B cell (primary cell): ENCODE results near the gene ATG7. TPM values are rescaled to one million over a fixed set of nuclear protein-coding genes. Genes with fewer than 3 reads are reported as not detected.

Experiments used
- ATAC-seq: fragments of 200-7000 bp; cut with Tn5 transposase; one replicate; pipeline ENCODE4 v1.10.0; 2021; ENCODE audit warnings: low read depth, mild to moderate bottlenecking, moderate number of reproducible peaks, moderate library complexity
- CTCF ChIA-PET: fragments of 350-600 bp; sonication (Branson Sonifier 250); formaldehyde crosslinking; loops from one replicate; lab custom pipeline; 2021; ENCODE audit warnings: antibody characterized with exemption, inconsistent platforms; lab: Charles Lee
- POLR2A ChIA-PET: fragments of 350-600 bp; sonication (Branson Sonifier 250); formaldehyde crosslinking; loops from one replicate; lab custom pipeline; 2021; ENCODE audit warnings: antibody characterized with exemption; lab: Charles Lee
- DNase-seq: peaks from one replicate; pipeline ENCODE4 v3.0.0; 2013
- H2AFZ ChIP-seq: 2 replicates; pipeline ENCODE4 v1.6.1; 2012; ENCODE audit warnings: mild to moderate bottlenecking, low read depth, low read length; ENCODE audit not compliant: insufficient read depth, poor library complexity, severe bottlenecking
- H3K27ac ChIP-seq, 2 donors: 1 replicate in 1 of 2; 2 replicates in 1 of 2; pipeline ENCODE4 v1.5.1; 2012 to 2013; ENCODE audit warnings: low read length in 2 of 2, mild to moderate bottlenecking in 2 of 2, moderate library complexity in 1 of 2
- H3K27me3 ChIP-seq, 4 experiments: fragments of 200-600 bp in 1 of 4; sonication (generic) in 1 of 4; replicated peaks in 1 of 4; 1 replicate in 2 of 4; 2 replicates in 2 of 4; pipeline versions ENCODE4 v1.6.1 to v1.7.0; 2013 to 2016; ENCODE audit warnings: low read length in 3 of 4, mild to moderate bottlenecking in 2 of 4, mixed read lengths in 1 of 4, moderate library complexity in 1 of 4; ENCODE audit not compliant: insufficient read depth in 4 of 4, control insufficient read depth in 3 of 4; ENCODE audit errors: control extremely low read depth in 1 of 4
- H3K36me3 ChIP-seq, 2 experiments: replicated peaks in 1 of 2; 1 replicate in 1 of 2; 2 replicates in 1 of 2; pipeline versions ENCODE4 v1.6.1 to v1.7.1; 2013; ENCODE audit warnings: low read length in 1 of 2; ENCODE audit not compliant: insufficient read depth in 2 of 2, control insufficient read depth in 1 of 2; ENCODE audit errors: control extremely low read depth in 1 of 2, extremely low read depth in 1 of 2
- H3K4me1 ChIP-seq, 2 donors: fragments of 200-600 bp in 1 of 2; sonication (generic) in 1 of 2; 1 replicate in 1 of 2; 2 replicates in 1 of 2; pipeline versions ENCODE4 v1.5.1 to v1.6.1; 2013 to 2017; ENCODE audit warnings: low read length in 2 of 2; ENCODE audit not compliant: control insufficient read depth in 2 of 2, insufficient read depth in 2 of 2
- H3K4me2 ChIP-seq: replicated peaks from 2 replicates; pipeline ENCODE3; 2012; ENCODE audit warnings: mild to moderate bottlenecking, low read depth, low read length; ENCODE audit not compliant: poor library complexity, severe bottlenecking
- H3K4me3 ChIP-seq, 5 experiments: fragments of 200-600 bp in 1 of 5; sonication (generic) in 1 of 5; 1 replicate in 3 of 5; 2 replicates in 2 of 5; pipeline versions ENCODE4 v1.5.1 to v1.7.0; 2011 to 2016; ENCODE audit warnings: low read length in 4 of 5, mild to moderate bottlenecking in 4 of 5, low read depth in 2 of 5, control low read depth in 1 of 5, moderate library complexity in 1 of 5; ENCODE audit not compliant: insufficient read depth in 1 of 5; ENCODE audit errors: control extremely low read depth in 1 of 5, extremely low read depth in 1 of 5
- H3K79me2 ChIP-seq: fragments of 200-600 bp; sonication (generic); one replicate; pipeline ENCODE4 v1.6.0; 2016; ENCODE audit warnings: low read length; ENCODE audit not compliant: control insufficient read depth, insufficient read depth
- H3K9ac ChIP-seq: fragments of 200-600 bp; sonication (generic); 2 replicates; pipeline ENCODE4 v1.6.1; 2017; ENCODE audit warnings: mild to moderate bottlenecking, low read length, moderate library complexity
- H3K9me3 ChIP-seq, 3 donors: one replicate each; pipeline versions ENCODE4 v1.6.1 to v1.7.1; 2013; ENCODE audit warnings: low read length in 2 of 3; ENCODE audit not compliant: control insufficient read depth in 2 of 3, insufficient read depth in 1 of 3; ENCODE audit errors: control extremely low read depth in 1 of 3
- H4K20me1 ChIP-seq: 2 replicates; pipeline ENCODE4 v1.6.0; 2012; ENCODE audit warnings: mild to moderate bottlenecking, low read length; ENCODE audit not compliant: insufficient read depth, control insufficient read depth, poor library complexity, severe bottlenecking
- H3K27ac Mint-ChIP-seq: one replicate; pipeline ENCODE4 v1.8.0; 2021; ENCODE audit warnings: mixed read lengths
- H3K27me3 Mint-ChIP-seq: one replicate; pipeline ENCODE4 v1.8.0; 2021; ENCODE audit warnings: mixed read lengths
- H3K4me1 Mint-ChIP-seq: one replicate; pipeline ENCODE4 v1.8.0; 2021; ENCODE audit warnings: mixed read lengths
- H3K4me3 Mint-ChIP-seq: one replicate; pipeline ENCODE4 v1.8.0; 2021; ENCODE audit warnings: mixed read lengths
- H3K9me3 Mint-ChIP-seq: one replicate; pipeline ENCODE4 v1.8.0; 2022; ENCODE audit warnings: mixed read lengths; ENCODE audit not compliant: insufficient read depth
- CTCF ChIP-seq: fragments of 200-600 bp; IDR thresholded peaks from one replicate; pipeline ENCODE4 v1.8.0; 2022; ENCODE audit warnings: antibody characterized with exemption, mild to moderate bottlenecking
- EZH2 ChIP-seq: IDR thresholded peaks from 2 replicates; pipeline ENCODE4 v1.6.1; 2012; ENCODE audit warnings: borderline replicate concordance, low read depth, mild to moderate bottlenecking, moderate library complexity, low read length; ENCODE audit not compliant: insufficient read depth, poor library complexity, severe bottlenecking
- WGBS: methylation state at CpG from one replicate; pipeline ENCODE4 v1.1.5; 2013; ENCODE audit warnings: missing lambda C conversion rate; ENCODE audit not compliant: insufficient coverage; 5-methylcytosine and 5-hydroxymethylcytosine counted together
- intact Hi-C: fragments of 100-400 bp; cut with micrococcal nuclease; formaldehyde crosslinking; loops from one replicate; pipeline ENCODE4 v1.10.0; 2022
- polyA plus RNA-seq: library from polyadenylated mRNA; depleted of rRNA; stranded (reverse); fragments of >200 nt; gene quantifications from 2 replicates; pipeline ENCODE4 v1.2.3, GENCODE V29; 2012
- total RNA-seq, 2 donors: library from RNA; stranded (reverse); fragments of 120-200 nt in 1 of 2; gene quantifications; 1 replicate in 1 of 2; 2 replicates in 1 of 2; pipeline versions ENCODE4 v1.2.3 to v1.2.4, GENCODE V29; 2013 to 2022

The ATG7 gene
- total and polyA plus RNA-seq, 2 donors (not counting 1 experiment from before 2014, with no cell fraction given): 13.9 to 66.4 TPM

- intact Hi-C loops: no loop called here
- Histone ChIP-seq H3K36me3 (peaks cover 0 to 43% of the 10 kb centered on the region in 2 experiments), H3K79me2 (no peaks in the 10 kb centered on the region), H3K27me3 (no peaks in the 10 kb centered on the region), H4K20me1 (peaks cover under 1% of the 10 kb centered on the region), H3K9ac (no peak overlapping the region), H3K9me3 (peaks cover 0 to under 1% (median 0%) of the 10 kb centered on the region in 3 donors), H3K4me3 (no peak overlapping the region), H3K27ac (no peak overlapping the region), H2AFZ (no peak overlapping the region), H3K4me2 (no peak overlapping the region), H3K4me1 (no peaks in the 10 kb centered on the region)
- no peak for DNase-seq
- Mint-ChIP-seq H3K9me3 (no peaks in the 10 kb centered on the region), H3K4me1 (peaks cover 2% of the 10 kb centered on the region), H3K27ac (no peak overlapping the region), H3K27me3 (no peaks in the 10 kb centered on the region), H3K4me3 (no peak overlapping the region)
- POLR2A ChIA-PET: no interaction called here
- CTCF ChIA-PET: no interaction called here
- 90% methylated on average over 14 of the region's 23 CpGs for WGBS
- no peak for TF ChIP-seq CTCF
- TF ChIP-seq EZH2: no peak
- no peak for ATAC-seq
Observed at GRCh38 chr3:11555881-11556633, 283.9 kb downstream of the ATG7 start.

GRCh38 chr3:11556851-11557644 is 284.9 kb downstream of the ATG7 start:
- CTCF ChIA-PET: no interaction called here
- ATAC-seq (no peak), DNase-seq (no peak)
- H3K27ac Mint-ChIP-seq: no peak overlapping the region
- intact Hi-C loops: no loop called here
- POLR2A ChIA-PET: no interaction called here
- H3K9me3 Mint-ChIP-seq: no peaks in the 10 kb centered on the region
- H3K4me1 ChIP-seq: no peaks in the 10 kb centered on the region
- H3K4me3 Mint-ChIP-seq: no peak overlapping the region
- WGBS: 95% methylated on average over 7 of the region's 16 CpGs
- H3K27me3 ChIP-seq: no peaks in the 10 kb centered on the region
- peaks cover 0 to 48% of the 10 kb centered on the region in 2 experiments for H3K36me3 ChIP-seq
- H4K20me1 ChIP-seq: peaks cover 5% of the 10 kb centered on the region
- H3K4me2 ChIP-seq: no peak overlapping the region
- no peaks in the 10 kb centered on the region for H3K27me3 Mint-ChIP-seq
- H3K4me3 ChIP-seq: no peak overlapping the region
- no peak overlapping the region for H3K9ac ChIP-seq
- TF ChIP-seq EZH2: no peak
- TF ChIP-seq CTCF: no peak
- no peaks in the 10 kb centered on the region for H3K79me2 ChIP-seq
- no peak overlapping the region for H2AFZ ChIP-seq
- H3K9me3 ChIP-seq: no peaks in the 10 kb centered on the region
- H3K27ac ChIP-seq: no peak overlapping the region
- no peaks in the 10 kb centered on the region for H3K4me1 Mint-ChIP-seq
